Breast epithelium (tissue), 4 donors: ENCODE measurements around the gene TALDO1. TPM values are rescaled to one million over a fixed set of nuclear protein-coding genes. Genes with fewer than 3 reads are reported as not detected.
A peak's percentile ranks its signal among the peaks of the same experiment; 100 is the strongest.

ENCODE experiments used
- DNase-seq, 2 donors: peaks; one replicate each; pipeline ENCODE4 v3.0.0-alpha.2; 2019; ENCODE audit warnings: low spot score in 2 of 2
- H3K27ac ChIP-seq, 2 donors: fragments of 200-600 bp; sonication (generic) in 1 of 2; one replicate each; pipeline ENCODE4 v1.5.1; 2016 to 2019; ENCODE audit warnings: mild to moderate bottlenecking in 1 of 2
- H3K27me3 ChIP-seq, 2 donors: fragments of 200-600 bp; sonication (generic) in 1 of 2; one replicate each; pipeline versions ENCODE4 v1.5.1 to v1.6.0; 2017 to 2019; ENCODE audit warnings: control low read depth in 1 of 2, mild to moderate bottlenecking in 1 of 2
- H3K36me3 ChIP-seq: fragments of 200-600 bp; one replicate; pipeline ENCODE4 v1.5.1; 2019
- H3K4me1 ChIP-seq, 2 donors: fragments of 200-600 bp; sonication (generic); one replicate each; pipeline ENCODE4 v1.5.1; 2016 to 2019; ENCODE audit warnings: control low read depth in 1 of 2
- H3K4me3 ChIP-seq, 3 donors: fragments of 200-600 bp; sonication (generic); 1 replicate in 2 of 3; 2 replicates in 1 of 3; pipeline ENCODE4 v1.5.1; 2016 to 2019; ENCODE audit warnings: mild to moderate bottlenecking in 3 of 3, moderate library complexity in 2 of 3
- H3K9me3 ChIP-seq, 2 donors: fragments of 200-600 bp; sonication (generic) in 1 of 2; one replicate each; pipeline ENCODE4 v1.5.1; 2016 to 2019; ENCODE audit warnings: control low read depth in 1 of 2
- CTCF ChIP-seq, 3 donors: fragments of 450-650 bp; IDR thresholded peaks; one replicate each; pipeline ENCODE4 v1.5.1; 2016 to 2017; ENCODE audit warnings: antibody characterized with exemption in 3 of 3, mild to moderate bottlenecking in 3 of 3, moderate library complexity in 3 of 3
- POLR2A ChIP-seq: fragments of 450-650 bp; IDR thresholded peaks from one replicate; pipeline ENCODE4 v1.6.1; 2016; ENCODE audit warnings: antibody characterized with exemption, mild to moderate bottlenecking, moderate library complexity
- POLR2AphosphoS5 ChIP-seq, 3 donors: sonication (generic); formaldehyde crosslinking; IDR thresholded peaks; one replicate each; pipeline ENCODE4 v1.6.1; 2017; ENCODE audit warnings: antibody characterized with exemption in 3 of 3
- intact Hi-C: fragments of 100-400 bp; cut with DNase I; formaldehyde crosslinking; loops from one replicate; pipeline ENCODE4 v1.15.1; 2023; ENCODE audit warnings: low total_unique reads
- total RNA-seq, 3 donors: library from RNA; depleted of rRNA; stranded (reverse); fragments of >200 nt; gene quantifications; one replicate each; pipeline ENCODE4 v1.1.0, GENCODE V29; 2016

TALDO1 gene
- total RNA-seq, 3 donors from 2014 or later, result 137 to 239 (median 141) TPM

GRCh38 chr11:782264-783174, 35.3 kb downstream of the TALDO1 start:
- H3K9me3 ChIP-seq, result no peaks in the 10 kb centered on the region
- DNase-seq, result no peak
- intact Hi-C loops, result no loop called here
- TF ChIP-seq POLR2AphosphoS5 (IDR thresholded peaks at IDR 0.05), result no peak
- no peak for TF ChIP-seq POLR2A
- TF ChIP-seq CTCF (IDR thresholded peaks at IDR 0.05), result no peak
- no peaks in the 10 kb centered on the region for H3K36me3 ChIP-seq
- no peak overlapping the region for H3K4me3 ChIP-seq
- H3K27ac ChIP-seq, result peak overlapping the region in 1 of 2 donors; percentile 40
- no peaks in the 10 kb centered on the region for H3K27me3 ChIP-seq
- H3K4me1 ChIP-seq, result peaks cover 0 to 4% of the 10 kb centered on the region in 2 donors

GRCh38 chr11:783581-784015, 36.3 kb downstream of the TALDO1 start:
- DNase-seq, result peak; percentile 84 to 85
- intact Hi-C loops, result no loop called here
- H3K4me3 ChIP-seq, result no peak overlapping the region
- TF ChIP-seq POLR2A, result no peak
- TF ChIP-seq POLR2AphosphoS5 (IDR thresholded peaks at IDR 0.05), result peak; percentile 32 to 53 (median 44)
- TF ChIP-seq CTCF (IDR thresholded peaks at IDR 0.05), result peak; percentile 53 to 64 (median 60)
- H3K4me1 ChIP-seq, result no peaks in the 10 kb centered on the region
- H3K36me3 ChIP-seq, result no peaks in the 10 kb centered on the region
- peak overlapping the region; percentile 26 to 40 for H3K27ac ChIP-seq
- H3K27me3 ChIP-seq, result no peaks in the 10 kb centered on the region
- no peaks in the 10 kb centered on the region for H3K9me3 ChIP-seq

GRCh38 chr11:786235-787083, 39.2 kb downstream of the TALDO1 start:
- TF ChIP-seq CTCF (IDR thresholded peaks at IDR 0.05), result no peak
- TF ChIP-seq POLR2A, result no peak
- no peak for TF ChIP-seq POLR2AphosphoS5 (IDR thresholded peaks at IDR 0.05)
- DNase-seq, result no peak
- peaks cover 0 to 11% of the 10 kb centered on the region in 2 donors for H3K27me3 ChIP-seq
- H3K36me3 ChIP-seq, result no peaks in the 10 kb centered on the region
- no peak overlapping the region for H3K4me3 ChIP-seq
- no peaks in the 10 kb centered on the region for H3K9me3 ChIP-seq
- no peaks in the 10 kb centered on the region for H3K4me1 ChIP-seq
- H3K27ac ChIP-seq, result no peak overlapping the region
- intact Hi-C loops, result no loop called here

GRCh38 chr11:787084-787675, 39.9 kb downstream of the TALDO1 start:
- Histone ChIP-seq H3K4me3 (no peak overlapping the region), H3K27ac (no peak overlapping the region), H3K9me3 (no peaks in the 10 kb centered on the region), H3K4me1 (no peaks in the 10 kb centered on the region), H3K36me3 (no peaks in the 10 kb centered on the region), H3K27me3 (peaks cover 0 to 11% of the 10 kb centered on the region in 2 donors)
- TF ChIP-seq POLR2AphosphoS5 (IDR thresholded peaks at IDR 0.05) (no peak), POLR2A (no peak), CTCF (IDR thresholded peaks at IDR 0.05) (no peak)
- DNase-seq, result no peak
- intact Hi-C loops, result no loop called here
